K562 (cell line): ENCODE results near the gene PTK6. TPM values are rescaled to one million over a fixed set of nuclear protein-coding genes. Genes with fewer than 3 reads are reported as not detected.

Experiments
- polyA plus RNA-seq, 8 experiments: library from polyadenylated mRNA; depleted of rRNA in 4 of 8; stranded (reverse) in 5 of 8; unstranded in 3 of 8; fragments of >200 nt; fragmentation: Nextera tagmentation in 2 of 8; fragmentation: Illumina TruSeq in 1 of 8; extraction: Ambion mirVana in 2 of 8; extraction: Trizol in 1 of 8; gene quantifications; 2 replicates each; pipeline versions ENCODE4 v1.2.1 to v1.2.3, GENCODE V29; 2011 to 2014; ENCODE audit warnings: inconsistent platforms in 1 of 8, missing spikeins in 1 of 8
- total RNA-seq, 7 experiments: library from RNA; depleted of rRNA in 6 of 7; stranded (reverse); fragments of >200 nt in 6 of 7; fragmentation: Illumina TruSeq in 2 of 7; extraction: Trizol in 2 of 7; gene quantifications; 2 replicates each; pipeline versions ENCODE4 v1.2.1 to v1.2.3, GENCODE V29; 2011 to 2021; ENCODE audit warnings: low replicate concordance in 1 of 7

Gene PTK6
- total and polyA plus RNA-seq, 9 of the 15 experiments (the other 6 are each of a cell fraction or from before 2014, with no cell fraction given): 0.07 TPM; not detected in 8

Other genes starting within 250 kb of the PTK6 start
Only the 7 nearest of the 16 such genes appear.
- not detected in 2 replicates for gene KCNQ2, start 64.7 kb downstream of the PTK6 start, total RNA-seq (2014; rRNA removed)
- gene KCNQ2, start 64.7 kb downstream of the PTK6 start, total RNA-seq (2014; rRNA removed; fragmentation: Illumina TruSeq; extraction: Trizol): not detected in 2 replicates
- not detected in 2 replicates for gene KCNQ2, start 64.7 kb downstream of the PTK6 start, total RNA-seq (2015; rRNA removed; fragmentation: Illumina TruSeq; extraction: Trizol)
- gene KCNQ2, start 64.7 kb downstream of the PTK6 start, total RNA-seq (2021): 0.13 and 0.40 TPM in 2 replicates
- gene KCNQ2, start 64.7 kb downstream of the PTK6 start, polyA plus RNA-seq (2011; rRNA removed): 0.08 TPM in 1 of 2 replicates, not detected in the other
- not detected in 2 replicates for gene KCNQ2, start 64.7 kb downstream of the PTK6 start, polyA plus RNA-seq (2014; fragmentation: Illumina TruSeq; extraction: Trizol)
- not detected for gene KCNQ2, start 64.7 kb downstream of the PTK6 start, polyA plus RNA-seq (2014; fragmentation: Nextera tagmentation; extraction: Ambion mirVana)
- gene KCNQ2, start 64.7 kb downstream of the PTK6 start, polyA plus RNA-seq (2014; rRNA removed): 0.16 TPM in 1 of 2 replicates, not detected in the other
- gene EEF1A2, start 38.3 kb downstream of the PTK6 start, total RNA-seq (2014; rRNA removed): 20.9 and 24.8 TPM in 2 replicates
- gene EEF1A2, start 38.3 kb downstream of the PTK6 start, total RNA-seq (2014; rRNA removed; fragmentation: Illumina TruSeq; extraction: Trizol): 8.7 and 11.5 TPM in 2 replicates
- gene EEF1A2, start 38.3 kb downstream of the PTK6 start, total RNA-seq (2015; rRNA removed; fragmentation: Illumina TruSeq; extraction: Trizol): 7.7 and 8.7 TPM in 2 replicates
- gene EEF1A2, start 38.3 kb downstream of the PTK6 start, total RNA-seq (2021): 29.0 and 29.6 TPM in 2 replicates
- gene EEF1A2, start 38.3 kb downstream of the PTK6 start, polyA plus RNA-seq (2011; rRNA removed): 9.6 and 11.8 TPM in 2 replicates
- 27.2 and 29.6 TPM in 2 replicates for gene EEF1A2, start 38.3 kb downstream of the PTK6 start, polyA plus RNA-seq (2014; fragmentation: Illumina TruSeq; extraction: Trizol)
- under 1 TPM; 0.04 to 0.58 TPM for gene EEF1A2, start 38.3 kb downstream of the PTK6 start, polyA plus RNA-seq (2014; fragmentation: Nextera tagmentation; extraction: Ambion mirVana)
- gene EEF1A2, start 38.3 kb downstream of the PTK6 start, polyA plus RNA-seq (2014; rRNA removed): 10.9 and 11.4 TPM in 2 replicates
- 73.9 and 86.1 TPM in 2 replicates for gene PPDPF, start 16.6 kb downstream of the PTK6 start, total RNA-seq (2014; rRNA removed)
- 2.3 and 4.5 TPM in 2 replicates for gene PPDPF, start 16.6 kb downstream of the PTK6 start, total RNA-seq (2014; rRNA removed; fragmentation: Illumina TruSeq; extraction: Trizol)
- gene PPDPF, start 16.6 kb downstream of the PTK6 start, total RNA-seq (2015; rRNA removed; fragmentation: Illumina TruSeq; extraction: Trizol): 10.5 and 16.6 TPM in 2 replicates
- gene PPDPF, start 16.6 kb downstream of the PTK6 start, total RNA-seq (2021): 220 and 233 TPM in 2 replicates
- gene PPDPF, start 16.6 kb downstream of the PTK6 start, polyA plus RNA-seq (2011; rRNA removed): 4.5 and 9.8 TPM in 2 replicates
- gene PPDPF, start 16.6 kb downstream of the PTK6 start, polyA plus RNA-seq (2014; fragmentation: Illumina TruSeq; extraction: Trizol): 11.2 and 59.1 TPM in 2 replicates
- gene PPDPF, start 16.6 kb downstream of the PTK6 start, polyA plus RNA-seq (2014; fragmentation: Nextera tagmentation; extraction: Ambion mirVana): under 1 TPM; 0.77 to 0.85 TPM
- gene PPDPF, start 16.6 kb downstream of the PTK6 start, polyA plus RNA-seq (2014; rRNA removed): 98.3 and 99.6 TPM in 2 replicates
- not detected in 2 replicates for gene SRMS, start 10.4 kb upstream of the PTK6 start, total RNA-seq (2014; rRNA removed)
- gene SRMS, start 10.4 kb upstream of the PTK6 start, total RNA-seq (2014; rRNA removed; fragmentation: Illumina TruSeq; extraction: Trizol): not detected in 2 replicates
- gene SRMS, start 10.4 kb upstream of the PTK6 start, total RNA-seq (2015; rRNA removed; fragmentation: Illumina TruSeq; extraction: Trizol): not detected in 2 replicates
- gene SRMS, start 10.4 kb upstream of the PTK6 start, total RNA-seq (2021): not detected in 2 replicates
- 0.04 and 0.07 TPM in 2 replicates for gene SRMS, start 10.4 kb upstream of the PTK6 start, polyA plus RNA-seq (2011; rRNA removed)
- not detected in 2 replicates for gene SRMS, start 10.4 kb upstream of the PTK6 start, polyA plus RNA-seq (2014; fragmentation: Illumina TruSeq; extraction: Trizol)
- gene SRMS, start 10.4 kb upstream of the PTK6 start, polyA plus RNA-seq (2014; fragmentation: Nextera tagmentation; extraction: Ambion mirVana): not detected
- gene SRMS, start 10.4 kb upstream of the PTK6 start, polyA plus RNA-seq (2014; rRNA removed): not detected in 2 replicates
- gene FNDC11, start 16.8 kb upstream of the PTK6 start, total RNA-seq (2014; rRNA removed): 0.64 and 0.65 TPM in 2 replicates
- 0.06 TPM in 1 of 2 replicates, not detected in the other for gene FNDC11, start 16.8 kb upstream of the PTK6 start, total RNA-seq (2014; rRNA removed; fragmentation: Illumina TruSeq; extraction: Trizol)
- gene FNDC11, start 16.8 kb upstream of the PTK6 start, total RNA-seq (2015; rRNA removed; fragmentation: Illumina TruSeq; extraction: Trizol): 0.14 and 0.23 TPM in 2 replicates
- gene FNDC11, start 16.8 kb upstream of the PTK6 start, total RNA-seq (2021): 0.74 and 0.89 TPM in 2 replicates
- 1.2 TPM in 2 replicates for gene FNDC11, start 16.8 kb upstream of the PTK6 start, polyA plus RNA-seq (2011; rRNA removed)
- gene FNDC11, start 16.8 kb upstream of the PTK6 start, polyA plus RNA-seq (2014; fragmentation: Illumina TruSeq; extraction: Trizol): 0.15 and 0.39 TPM in 2 replicates
- under 1 TPM in 1 of 2 experiments, not detected in 1; 0.08 TPM for gene FNDC11, start 16.8 kb upstream of the PTK6 start, polyA plus RNA-seq (2014; fragmentation: Nextera tagmentation; extraction: Ambion mirVana)
- gene FNDC11, start 16.8 kb upstream of the PTK6 start, polyA plus RNA-seq (2014; rRNA removed): 1.2 and 2.3 TPM in 2 replicates
- 5.0 and 5.9 TPM in 2 replicates for gene HELZ2, start 36.9 kb upstream of the PTK6 start, total RNA-seq (2014; rRNA removed)
- 0.26 and 0.69 TPM in 2 replicates for gene HELZ2, start 36.9 kb upstream of the PTK6 start, total RNA-seq (2014; rRNA removed; fragmentation: Illumina TruSeq; extraction: Trizol)
- gene HELZ2, start 36.9 kb upstream of the PTK6 start, total RNA-seq (2015; rRNA removed; fragmentation: Illumina TruSeq; extraction: Trizol): 2.4 and 3.5 TPM in 2 replicates
- 7.8 and 9.1 TPM in 2 replicates for gene HELZ2, start 36.9 kb upstream of the PTK6 start, total RNA-seq (2021)
- gene HELZ2, start 36.9 kb upstream of the PTK6 start, polyA plus RNA-seq (2011; rRNA removed): 3.3 and 3.5 TPM in 2 replicates
- gene HELZ2, start 36.9 kb upstream of the PTK6 start, polyA plus RNA-seq (2014; fragmentation: Illumina TruSeq; extraction: Trizol): 2.3 and 3.5 TPM in 2 replicates
- under 1 TPM in 1 of 2 experiments, not detected in 1; 0.03 TPM for gene HELZ2, start 36.9 kb upstream of the PTK6 start, polyA plus RNA-seq (2014; fragmentation: Nextera tagmentation; extraction: Ambion mirVana)
- 2.8 and 5.0 TPM in 2 replicates for gene HELZ2, start 36.9 kb upstream of the PTK6 start, polyA plus RNA-seq (2014; rRNA removed)
- 10.2 and 11.5 TPM in 2 replicates for gene GMEB2, start 89.7 kb upstream of the PTK6 start, total RNA-seq (2014; rRNA removed)
- gene GMEB2, start 89.7 kb upstream of the PTK6 start, total RNA-seq (2014; rRNA removed; fragmentation: Illumina TruSeq; extraction: Trizol): 2.6 and 2.8 TPM in 2 replicates
- 5.2 and 5.5 TPM in 2 replicates for gene GMEB2, start 89.7 kb upstream of the PTK6 start, total RNA-seq (2015; rRNA removed; fragmentation: Illumina TruSeq; extraction: Trizol)
- gene GMEB2, start 89.7 kb upstream of the PTK6 start, total RNA-seq (2021): 11.5 and 13.9 TPM in 2 replicates
- 7.4 and 8.1 TPM in 2 replicates for gene GMEB2, start 89.7 kb upstream of the PTK6 start, polyA plus RNA-seq (2011; rRNA removed)
- gene GMEB2, start 89.7 kb upstream of the PTK6 start, polyA plus RNA-seq (2014; fragmentation: Illumina TruSeq; extraction: Trizol): 6.3 and 8.8 TPM in 2 replicates
- under 1 TPM; 0.03 to 0.08 TPM for gene GMEB2, start 89.7 kb upstream of the PTK6 start, polyA plus RNA-seq (2014; fragmentation: Nextera tagmentation; extraction: Ambion mirVana)
- gene GMEB2, start 89.7 kb upstream of the PTK6 start, polyA plus RNA-seq (2014; rRNA removed): 8.4 and 8.5 TPM in 2 replicates